Right lobe of liver (tissue), 4 donors: ENCODE results near the gene C2CD5.

Source experiments
- POLR2A ChIP-seq: fragments of 450-650 bp; IDR thresholded peaks from one replicate; pipeline ENCODE4 v1.6.1; 2017; ENCODE audit warnings: antibody characterized with exemption, mild to moderate bottlenecking
- TF ChIP-seq, protein P1 (sequence below), 4 donors: fragments of 200-600 bp in 3 of 4; fragments of 450-650 bp in 1 of 4; IDR thresholded peaks; one replicate each; pipeline versions ENCODE4 v1.5.1 to v1.8.0; 2016 to 2022; ENCODE audit warnings: antibody characterized with exemption in 4 of 4, mild to moderate bottlenecking in 2 of 4
- donor health status: DM: no; HTN: no; CAD: no.
- donor health status: DM: no; HTN: no; CAD: no.
- donor health status: DM: no; HTN: yes; CAD: no.

DNA sequence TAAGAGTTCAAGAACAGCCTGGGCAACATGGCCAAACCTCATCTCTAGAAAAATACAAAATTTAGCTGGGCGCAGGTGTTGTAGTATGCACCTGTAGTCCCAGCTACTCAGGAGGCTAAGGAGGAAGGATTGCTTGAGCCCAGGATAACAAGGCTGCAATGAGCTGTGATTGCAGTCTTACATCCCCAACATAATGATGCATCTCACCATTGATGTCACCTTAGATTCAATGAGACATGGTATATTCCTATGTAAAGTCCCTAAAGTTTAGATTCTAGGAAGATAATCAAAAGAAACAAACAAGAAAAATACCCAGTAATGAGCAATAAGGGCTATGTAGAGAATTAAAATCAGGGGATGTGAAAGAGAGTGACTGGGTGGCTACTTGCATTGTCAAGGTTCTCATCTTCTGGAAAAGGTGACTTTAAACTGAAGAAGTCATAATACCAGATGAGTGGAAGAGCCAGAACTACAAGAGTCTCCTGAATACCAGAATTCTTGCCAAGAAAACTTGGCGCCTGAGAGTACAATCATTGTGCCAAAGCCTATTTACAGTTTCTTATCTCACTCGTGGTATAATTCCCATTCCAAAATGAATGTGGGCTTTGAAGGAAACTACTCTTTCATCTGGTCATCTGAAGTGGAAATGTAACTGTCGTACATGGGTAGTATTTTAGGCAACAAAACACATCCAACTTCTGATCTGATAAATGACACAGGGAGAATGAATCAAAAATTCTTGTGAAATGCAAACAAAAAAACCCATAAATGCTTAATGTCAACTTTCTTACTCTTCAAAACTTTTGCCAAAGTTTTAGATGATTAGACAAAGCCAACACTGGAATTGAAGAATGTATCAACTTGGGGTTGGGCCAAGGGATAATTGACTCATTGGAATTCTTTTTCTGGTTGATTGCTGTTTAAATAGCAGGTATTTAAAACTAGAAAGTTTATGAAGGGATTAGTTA lies 128.7 kb downstream of the C2CD5 start:
- TF ChIP-seq, protein P1, sequence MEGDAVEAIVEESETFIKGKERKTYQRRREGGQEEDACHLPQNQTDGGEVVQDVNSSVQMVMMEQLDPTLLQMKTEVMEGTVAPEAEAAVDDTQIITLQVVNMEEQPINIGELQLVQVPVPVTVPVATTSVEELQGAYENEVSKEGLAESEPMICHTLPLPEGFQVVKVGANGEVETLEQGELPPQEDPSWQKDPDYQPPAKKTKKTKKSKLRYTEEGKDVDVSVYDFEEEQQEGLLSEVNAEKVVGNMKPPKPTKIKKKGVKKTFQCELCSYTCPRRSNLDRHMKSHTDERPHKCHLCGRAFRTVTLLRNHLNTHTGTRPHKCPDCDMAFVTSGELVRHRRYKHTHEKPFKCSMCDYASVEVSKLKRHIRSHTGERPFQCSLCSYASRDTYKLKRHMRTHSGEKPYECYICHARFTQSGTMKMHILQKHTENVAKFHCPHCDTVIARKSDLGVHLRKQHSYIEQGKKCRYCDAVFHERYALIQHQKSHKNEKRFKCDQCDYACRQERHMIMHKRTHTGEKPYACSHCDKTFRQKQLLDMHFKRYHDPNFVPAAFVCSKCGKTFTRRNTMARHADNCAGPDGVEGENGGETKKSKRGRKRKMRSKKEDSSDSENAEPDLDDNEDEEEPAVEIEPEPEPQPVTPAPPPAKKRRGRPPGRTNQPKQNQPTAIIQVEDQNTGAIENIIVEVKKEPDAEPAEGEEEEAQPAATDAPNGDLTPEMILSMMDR (IDR thresholded peaks at IDR 0.05), result no peak
- no peak for TF ChIP-seq POLR2A
